Vagina (tissue), 2 donors: ENCODE measurements around the gene GFOD1. TPM values are rescaled to one million over a fixed set of nuclear protein-coding genes. Genes with fewer than 3 reads are reported as not detected.

Experiments
- DNase-seq, 2 donors: peaks; one replicate each; pipeline ENCODE4 v3.0.0-alpha.2; 2017; ENCODE audit errors: extremely low spot score in 2 of 2
- H3K27ac ChIP-seq: fragments of 200-600 bp; sonication (generic); one replicate; pipeline ENCODE4 v1.5.1; 2019
- H3K27me3 ChIP-seq: fragments of 200-600 bp; sonication (generic); one replicate; pipeline ENCODE4 v1.5.1; 2019
- H3K36me3 ChIP-seq, 2 donors: fragments of 200-600 bp; sonication (generic); one replicate each; pipeline ENCODE4 v1.5.1; 2017 to 2019
- H3K4me1 ChIP-seq: fragments of 200-600 bp; sonication (generic); one replicate; pipeline ENCODE4 v1.5.1; 2019
- H3K4me3 ChIP-seq, 2 donors: fragments of 200-600 bp; sonication (generic); 1 replicate in 1 of 2; 2 replicates in 1 of 2; pipeline ENCODE4 v1.5.1; 2016 to 2019
- H3K9me3 ChIP-seq: fragments of 200-600 bp; sonication (generic); one replicate; pipeline ENCODE4 v1.5.1; 2019
- POLR2A ChIP-seq, 2 donors: fragments of 450-650 bp; IDR thresholded peaks; one replicate each; pipeline ENCODE4 v1.6.1; 2017; ENCODE audit warnings: antibody characterized with exemption in 2 of 2, mild to moderate bottlenecking in 2 of 2, moderate library complexity in 2 of 2
- POLR2AphosphoS5 ChIP-seq, 2 donors: sonication (generic); formaldehyde crosslinking; IDR thresholded peaks; one replicate each; pipeline ENCODE4 v1.9.0; 2017; ENCODE audit warnings: antibody characterized with exemption in 2 of 2, mild to moderate bottlenecking in 2 of 2, low read depth in 1 of 2; ENCODE audit not compliant: insufficient read depth in 1 of 2
- intact Hi-C: fragments of 100-400 bp; cut with DNase I; formaldehyde crosslinking; loops from one replicate; pipeline ENCODE4 v1.15.1; 2023
- total RNA-seq: library from RNA; depleted of rRNA; stranded (reverse); fragments of >200 nt; gene quantifications from one replicate; pipeline ENCODE4 v1.2.3, GENCODE V29; 2016
- TF ChIP-seq, protein P1 (sequence below), 3 experiments: fragments of 450-650 bp in 2 of 3; fragments of 200-600 bp in 1 of 3; sonication (generic) in 1 of 3; IDR thresholded peaks; one replicate each; pipeline ENCODE4 v1.5.1; 2017 to 2019; ENCODE audit warnings: antibody characterized with exemption in 3 of 3, mild to moderate bottlenecking in 2 of 3, moderate library complexity in 2 of 3

Gene GFOD1
- total RNA-seq, 1 donor from 2014 or later = 16.9 TPM

DNA sequence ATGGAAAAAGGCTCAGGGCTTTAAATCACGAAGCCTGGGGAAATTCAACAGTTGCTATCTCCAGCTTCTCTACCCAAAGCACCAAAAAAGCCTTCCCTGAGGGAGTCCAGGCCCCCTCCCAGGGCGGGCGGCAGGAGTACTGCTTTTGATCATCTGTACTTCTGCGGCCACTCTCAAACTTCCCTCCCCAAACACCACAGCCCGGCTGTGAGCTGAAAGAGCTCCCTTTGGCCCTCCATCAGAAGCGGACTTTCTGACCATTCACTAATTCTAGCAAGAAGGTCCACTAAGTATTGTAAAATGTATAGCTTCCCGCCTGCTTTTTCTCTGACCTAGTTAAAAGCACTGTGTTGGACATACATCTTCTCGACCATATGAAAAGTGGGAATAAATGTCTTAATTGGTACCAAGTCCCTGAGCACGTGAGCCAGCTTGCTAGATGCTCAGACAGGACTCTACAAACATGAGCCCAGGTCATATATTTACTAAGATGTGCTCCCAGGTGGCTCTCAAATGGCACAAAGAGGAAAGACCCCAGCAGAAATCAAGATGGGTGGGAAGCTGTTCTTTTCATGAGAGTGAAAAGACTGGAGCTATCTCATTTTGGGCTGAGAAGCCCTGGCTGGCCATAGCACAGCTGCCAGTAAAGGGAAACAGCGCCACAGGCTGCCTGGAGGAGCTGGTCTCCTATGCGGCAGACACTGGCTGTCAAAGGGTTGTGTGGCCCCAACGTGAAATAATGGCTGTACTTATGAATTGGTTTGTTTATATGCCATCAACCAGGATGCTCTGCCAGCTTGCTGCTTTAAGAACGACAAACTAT lies 58.6 kb downstream of the GFOD1 start:
- no peak for DNase-seq
- no peaks in the 10 kb centered on the region for H3K27me3 ChIP-seq
- H3K4me1 ChIP-seq = peaks cover 40% of the 10 kb centered on the region
- intact Hi-C loops = no loop called here
- TF ChIP-seq POLR2A (IDR thresholded peaks at IDR 0.05) (no peak), POLR2AphosphoS5 (IDR thresholded peaks at IDR 0.05; ENCODE audit: insufficient read depth in 1 of 2, low read depth in 1 of 2) (no peak)
- TF ChIP-seq, protein P1, sequence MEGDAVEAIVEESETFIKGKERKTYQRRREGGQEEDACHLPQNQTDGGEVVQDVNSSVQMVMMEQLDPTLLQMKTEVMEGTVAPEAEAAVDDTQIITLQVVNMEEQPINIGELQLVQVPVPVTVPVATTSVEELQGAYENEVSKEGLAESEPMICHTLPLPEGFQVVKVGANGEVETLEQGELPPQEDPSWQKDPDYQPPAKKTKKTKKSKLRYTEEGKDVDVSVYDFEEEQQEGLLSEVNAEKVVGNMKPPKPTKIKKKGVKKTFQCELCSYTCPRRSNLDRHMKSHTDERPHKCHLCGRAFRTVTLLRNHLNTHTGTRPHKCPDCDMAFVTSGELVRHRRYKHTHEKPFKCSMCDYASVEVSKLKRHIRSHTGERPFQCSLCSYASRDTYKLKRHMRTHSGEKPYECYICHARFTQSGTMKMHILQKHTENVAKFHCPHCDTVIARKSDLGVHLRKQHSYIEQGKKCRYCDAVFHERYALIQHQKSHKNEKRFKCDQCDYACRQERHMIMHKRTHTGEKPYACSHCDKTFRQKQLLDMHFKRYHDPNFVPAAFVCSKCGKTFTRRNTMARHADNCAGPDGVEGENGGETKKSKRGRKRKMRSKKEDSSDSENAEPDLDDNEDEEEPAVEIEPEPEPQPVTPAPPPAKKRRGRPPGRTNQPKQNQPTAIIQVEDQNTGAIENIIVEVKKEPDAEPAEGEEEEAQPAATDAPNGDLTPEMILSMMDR (IDR thresholded peaks at IDR 0.05) = no peak
- no peak overlapping the region for H3K27ac ChIP-seq
- no peaks in the 10 kb centered on the region for H3K9me3 ChIP-seq
- H3K4me3 ChIP-seq = no peak overlapping the region
- H3K36me3 ChIP-seq = no peaks in the 10 kb centered on the region

- peaks cover 41% of the 10 kb centered on the region for H3K4me1 ChIP-seq
- no peaks in the 10 kb centered on the region for H3K36me3 ChIP-seq
- H3K27me3 ChIP-seq = no peaks in the 10 kb centered on the region
- intact Hi-C loops = no loop called here
- H3K9me3 ChIP-seq = no peaks in the 10 kb centered on the region
- TF ChIP-seq POLR2A (IDR thresholded peaks at IDR 0.05) (no peak), POLR2AphosphoS5 (IDR thresholded peaks at IDR 0.05; ENCODE audit: insufficient read depth in 1 of 2, low read depth in 1 of 2) (peak in 1 of 2 donors; percentile 25)
- TF ChIP-seq, protein P1 (IDR thresholded peaks at IDR 0.05) = no peak
- no peak overlapping the region for H3K4me3 ChIP-seq
- no peak overlapping the region for H3K27ac ChIP-seq
- DNase-seq = no peak
Observed at GRCh38 chr6:13427801-13428582, 59.4 kb downstream of the GFOD1 start.

GRCh38 chr6:13427316-13427715 lies 60.1 kb downstream of the GFOD1 start:
- Histone ChIP-seq H3K27ac (no peak overlapping the region), H3K4me3 (no peak overlapping the region), H3K9me3 (no peaks in the 10 kb centered on the region), H3K4me1 (peaks cover 41% of the 10 kb centered on the region), H3K36me3 (no peaks in the 10 kb centered on the region), H3K27me3 (no peaks in the 10 kb centered on the region)
- TF ChIP-seq POLR2AphosphoS5 (IDR thresholded peaks at IDR 0.05; ENCODE audit: insufficient read depth in 1 of 2, low read depth in 1 of 2) (no peak), POLR2A (IDR thresholded peaks at IDR 0.05) (no peak)
- TF ChIP-seq, protein P1 (IDR thresholded peaks at IDR 0.05) = no peak
- intact Hi-C loops = no loop called here
- no peak for DNase-seq

DNA sequence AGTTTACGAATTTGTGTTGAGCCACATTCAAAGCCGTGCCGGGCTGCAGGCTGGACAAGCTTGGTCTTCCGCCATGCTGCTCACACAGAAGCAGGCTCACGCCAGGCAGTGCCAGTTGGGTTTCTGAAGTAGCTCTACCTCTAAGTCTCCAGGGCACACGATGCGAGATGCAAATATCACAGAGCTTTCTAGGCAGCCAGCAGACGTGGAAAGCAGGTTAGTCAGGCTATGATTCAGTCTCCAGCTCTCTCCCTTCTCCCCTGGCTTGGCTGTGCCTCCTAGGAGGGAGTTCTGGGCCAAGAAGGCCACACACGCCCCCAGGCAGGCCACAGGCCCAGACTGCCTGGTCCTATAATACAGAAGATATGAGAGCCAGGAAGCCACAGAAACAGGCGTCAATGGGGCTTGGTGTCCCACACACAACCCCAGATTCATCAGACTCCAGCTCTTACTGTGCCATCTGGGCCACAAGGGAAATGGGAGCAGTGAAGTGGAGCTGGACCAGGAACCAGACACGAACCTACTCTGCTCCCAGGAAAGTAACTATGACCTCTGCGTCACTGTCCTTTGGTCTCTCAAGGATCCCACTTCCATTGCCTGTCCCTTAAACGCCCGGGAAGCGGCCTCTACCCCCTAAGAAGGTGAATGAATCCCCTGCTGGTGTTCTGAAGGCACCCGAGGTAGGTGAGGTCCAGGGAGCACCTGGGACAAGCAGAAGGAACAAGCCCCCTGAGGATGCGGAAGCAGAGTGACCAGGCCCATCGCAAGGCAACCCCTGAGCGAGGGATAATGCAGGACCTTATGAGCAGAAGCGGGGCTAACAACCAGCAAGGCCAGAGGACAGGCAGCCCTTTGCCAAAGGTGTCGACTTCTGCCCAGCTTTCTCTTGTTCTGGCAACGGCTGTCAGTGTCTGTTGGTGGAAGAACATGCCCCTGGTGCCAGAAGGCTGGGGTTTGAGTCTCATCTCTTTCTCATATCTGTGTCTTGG lies 61.2 kb downstream of the GFOD1 start:
- intact Hi-C loops = no loop called here
- DNase-seq = peak in 1 of 2 donors; percentile 75
- H3K36me3 ChIP-seq = no peaks in the 10 kb centered on the region
- no peaks in the 10 kb centered on the region for H3K9me3 ChIP-seq
- TF ChIP-seq POLR2A (IDR thresholded peaks at IDR 0.05) = no peak
- TF ChIP-seq, protein P1 (IDR thresholded peaks at IDR 0.05) = no peak
- H3K27me3 ChIP-seq = no peaks in the 10 kb centered on the region
- H3K4me1 ChIP-seq = peaks cover 50% of the 10 kb centered on the region
- no peak overlapping the region for H3K27ac ChIP-seq
- H3K4me3 ChIP-seq = no peak overlapping the region
